Panc1 (cell line): ENCODE measurements around the gene REEP2.

Experiments
- CTCF ChIP-seq: fragments of 450-650 bp; IDR thresholded peaks from 2 replicates; pipeline ENCODE4 v1.5.1; 2017; ENCODE audit warnings: mild to moderate bottlenecking
- POLR2AphosphoS5 ChIP-seq: IDR thresholded peaks from 2 replicates; pipeline ENCODE4 v1.6.1; 2012; ENCODE audit warnings: mild to moderate bottlenecking, low read depth, low read length, moderate library complexity
- REST ChIP-seq, 2 experiments: IDR thresholded peaks; 2 replicates each; pipeline ENCODE4 v1.6.1; 2011 to 2012; ENCODE audit warnings: low read depth in 2 of 2, control low read depth in 1 of 2, low read length in 1 of 2, mild to moderate bottlenecking in 1 of 2, moderate library complexity in 1 of 2; ENCODE audit not compliant: insufficient read depth in 1 of 2
- SIN3A ChIP-seq: IDR thresholded peaks from 2 replicates; pipeline ENCODE4 v1.6.1; 2012; ENCODE audit warnings: low read depth, mild to moderate bottlenecking, low read length, moderate library complexity, borderline replicate concordance; ENCODE audit not compliant: insufficient read depth
- TCF7L2 ChIP-seq: IDR thresholded peaks from 2 replicates; pipeline ENCODE4 v1.6.1; 2011; ENCODE audit warnings: mild to moderate bottlenecking, low read depth, low read length, inconsistent platforms

DNA sequence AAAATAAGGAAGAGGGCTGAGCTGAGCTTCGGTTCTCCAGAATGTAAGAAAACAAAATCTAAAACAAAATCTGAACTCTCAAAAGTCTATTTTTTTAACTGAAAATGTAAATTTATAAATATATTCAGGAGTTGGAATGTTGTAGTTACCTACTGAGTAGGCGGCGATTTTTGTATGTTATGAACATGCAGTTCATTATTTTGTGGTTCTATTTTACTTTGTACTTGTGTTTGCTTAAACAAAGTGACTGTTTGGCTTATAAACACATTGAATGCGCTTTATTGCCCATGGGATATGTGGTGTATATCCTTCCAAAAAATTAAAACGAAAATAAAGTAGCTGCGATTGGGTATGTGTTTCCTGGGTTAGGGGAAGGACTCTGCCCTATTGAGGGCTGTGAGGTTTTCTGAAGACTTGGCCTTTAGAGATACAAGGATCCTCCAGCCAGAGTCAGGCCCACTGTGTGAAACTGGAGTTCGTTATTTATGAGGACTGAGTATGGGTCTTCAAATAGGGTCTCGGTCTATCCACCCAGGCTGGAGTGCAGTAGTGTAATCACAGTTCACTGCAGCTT lies 30.2 kb downstream of the REEP2 start:
- TF ChIP-seq REST (IDR thresholded peaks at IDR 0.05; ENCODE audit: insufficient read depth in 1 of 2, low read depth in 2 of 2, low read length in 1 of 2) (no peak), CTCF (no peak), POLR2AphosphoS5 (no peak), SIN3A (no peak), TCF7L2 (no peak)
